GM13976 (cell line): ENCODE data around the gene ORC3.

Experiments
- DNase-seq: peaks from one replicate; pipeline ENCODE4 v3.0.0; 2012; ENCODE audit warnings: low spot score
- in situ Hi-C: fragments of 300-500 bp; cut with MboI; formaldehyde crosslinking; loops from one replicate; pipeline ENCODE4 v1.12.0; 2022; ENCODE audit warnings: low sequenced_read_pairs, mixed read lengths, inconsistent platforms; ENCODE audit not compliant: unreplicated experiment
- TF ChIP-seq, protein P1 (sequence below): IDR thresholded peaks from 2 replicates; pipeline ENCODE4 v1.5.1; 2012; ENCODE audit warnings: borderline replicate concordance, mild to moderate bottlenecking; ENCODE audit not compliant: insufficient read depth; ENCODE audit errors: extremely low read depth, missing control alignments, control extremely low read depth

Gene ORC3

GRCh38 chr6:87697581-87698546 lies 107.9 kb downstream of the ORC3 start:
- in situ Hi-C loops, result loop anchor here (10.0 kb wide), 1 partner anchor 467 kb away; the partner anchor contains the start of gene CNR1
- DNase-seq, result no peak
- TF ChIP-seq, protein P1, sequence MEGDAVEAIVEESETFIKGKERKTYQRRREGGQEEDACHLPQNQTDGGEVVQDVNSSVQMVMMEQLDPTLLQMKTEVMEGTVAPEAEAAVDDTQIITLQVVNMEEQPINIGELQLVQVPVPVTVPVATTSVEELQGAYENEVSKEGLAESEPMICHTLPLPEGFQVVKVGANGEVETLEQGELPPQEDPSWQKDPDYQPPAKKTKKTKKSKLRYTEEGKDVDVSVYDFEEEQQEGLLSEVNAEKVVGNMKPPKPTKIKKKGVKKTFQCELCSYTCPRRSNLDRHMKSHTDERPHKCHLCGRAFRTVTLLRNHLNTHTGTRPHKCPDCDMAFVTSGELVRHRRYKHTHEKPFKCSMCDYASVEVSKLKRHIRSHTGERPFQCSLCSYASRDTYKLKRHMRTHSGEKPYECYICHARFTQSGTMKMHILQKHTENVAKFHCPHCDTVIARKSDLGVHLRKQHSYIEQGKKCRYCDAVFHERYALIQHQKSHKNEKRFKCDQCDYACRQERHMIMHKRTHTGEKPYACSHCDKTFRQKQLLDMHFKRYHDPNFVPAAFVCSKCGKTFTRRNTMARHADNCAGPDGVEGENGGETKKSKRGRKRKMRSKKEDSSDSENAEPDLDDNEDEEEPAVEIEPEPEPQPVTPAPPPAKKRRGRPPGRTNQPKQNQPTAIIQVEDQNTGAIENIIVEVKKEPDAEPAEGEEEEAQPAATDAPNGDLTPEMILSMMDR, result no peak

DNA sequence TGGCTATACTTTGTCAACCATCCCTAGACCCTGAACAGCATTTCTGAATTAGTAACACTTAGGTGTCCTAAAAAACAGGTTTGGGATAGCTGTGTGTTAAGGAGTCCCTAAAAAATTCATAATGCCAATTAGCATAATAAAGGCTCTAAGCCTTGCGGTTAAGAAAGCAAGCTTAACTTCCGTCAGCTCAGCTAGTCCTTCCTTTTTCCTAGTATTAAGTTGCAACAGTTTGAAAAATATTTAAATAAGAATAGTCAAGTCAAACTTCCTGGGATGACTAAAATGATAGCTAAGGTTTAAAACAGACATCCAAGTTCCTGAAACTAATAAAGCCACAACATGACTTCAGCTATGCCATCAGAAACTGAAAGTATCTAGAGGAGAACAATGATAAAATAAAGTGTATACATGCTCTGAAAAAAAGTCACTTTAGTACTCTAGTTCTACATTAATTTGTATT lies 108.6 kb downstream of the ORC3 start:
- in situ Hi-C loops, result loop anchor here (10.0 kb wide), 1 partner anchor 466 kb away; the partner anchor contains the start of gene CNR1
- TF ChIP-seq, protein P1, result no peak
- DNase-seq, result no peak

GRCh38 chr6:87699576-87699975 lies 109.6 kb downstream of the ORC3 start:
- TF ChIP-seq, protein P1, result no peak
- in situ Hi-C loops, result loop anchor here (10.0 kb wide), 1 partner anchor 465 kb away; the partner anchor contains the start of gene CNR1
- DNase-seq, result no peak

GRCh38 chr6:87700397-87701343 lies 110.7 kb downstream of the ORC3 start:
- in situ Hi-C loops, result no loop called here
- TF ChIP-seq, protein P1, result no peak
- DNase-seq, result peak; percentile 63

GRCh38 chr6:87701344-87701675 lies 111.4 kb downstream of the ORC3 start:
- in situ Hi-C loops, result no loop called here
- TF ChIP-seq, protein P1, result no peak
- DNase-seq, result no peak
